LNCaP clone FGC (cell line): ENCODE results near the gene SETD1B.

Source experiments
- DNase-seq: peaks from one replicate; pipeline ENCODE4 v3.0.0-alpha.2; 2011; ENCODE audit warnings: low read depth
- H3K4me3 ChIP-seq: 2 replicates; pipeline ENCODE4 v1.5.1; 2011; ENCODE audit warnings: mild to moderate bottlenecking, low read depth, low read length, control low read depth
- TF ChIP-seq, protein P1 (sequence below): IDR thresholded peaks from 2 replicates; pipeline ENCODE4 v1.5.1; 2012; ENCODE audit warnings: mild to moderate bottlenecking; ENCODE audit not compliant: control insufficient read depth, insufficient read depth; ENCODE audit errors: extremely low read depth

The SETD1B gene

DNA sequence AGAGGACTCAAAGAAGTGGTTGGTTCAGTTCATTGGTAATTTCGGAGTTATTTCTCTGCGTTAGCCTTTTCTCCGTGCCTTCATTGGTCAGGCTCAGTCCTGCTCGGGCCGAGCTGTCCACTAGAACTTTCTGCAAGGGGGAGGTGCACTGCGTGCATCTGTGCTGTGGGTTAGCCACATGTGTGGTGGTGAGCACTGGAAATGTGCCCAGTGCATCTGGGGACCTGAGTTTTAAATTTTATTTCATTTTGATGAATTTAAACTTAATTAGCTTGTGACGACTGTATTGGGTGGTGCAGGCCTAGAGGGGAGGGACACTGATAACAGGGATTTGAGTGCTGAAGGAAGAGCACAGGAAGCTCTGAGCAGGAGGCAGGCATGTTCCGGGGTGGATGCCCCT is 24.5 kb downstream of the SETD1B start:
- DNase-seq = no peak
- H3K4me3 ChIP-seq = no peak overlapping the region
- TF ChIP-seq, protein P1, sequence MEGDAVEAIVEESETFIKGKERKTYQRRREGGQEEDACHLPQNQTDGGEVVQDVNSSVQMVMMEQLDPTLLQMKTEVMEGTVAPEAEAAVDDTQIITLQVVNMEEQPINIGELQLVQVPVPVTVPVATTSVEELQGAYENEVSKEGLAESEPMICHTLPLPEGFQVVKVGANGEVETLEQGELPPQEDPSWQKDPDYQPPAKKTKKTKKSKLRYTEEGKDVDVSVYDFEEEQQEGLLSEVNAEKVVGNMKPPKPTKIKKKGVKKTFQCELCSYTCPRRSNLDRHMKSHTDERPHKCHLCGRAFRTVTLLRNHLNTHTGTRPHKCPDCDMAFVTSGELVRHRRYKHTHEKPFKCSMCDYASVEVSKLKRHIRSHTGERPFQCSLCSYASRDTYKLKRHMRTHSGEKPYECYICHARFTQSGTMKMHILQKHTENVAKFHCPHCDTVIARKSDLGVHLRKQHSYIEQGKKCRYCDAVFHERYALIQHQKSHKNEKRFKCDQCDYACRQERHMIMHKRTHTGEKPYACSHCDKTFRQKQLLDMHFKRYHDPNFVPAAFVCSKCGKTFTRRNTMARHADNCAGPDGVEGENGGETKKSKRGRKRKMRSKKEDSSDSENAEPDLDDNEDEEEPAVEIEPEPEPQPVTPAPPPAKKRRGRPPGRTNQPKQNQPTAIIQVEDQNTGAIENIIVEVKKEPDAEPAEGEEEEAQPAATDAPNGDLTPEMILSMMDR = no peak

DNA sequence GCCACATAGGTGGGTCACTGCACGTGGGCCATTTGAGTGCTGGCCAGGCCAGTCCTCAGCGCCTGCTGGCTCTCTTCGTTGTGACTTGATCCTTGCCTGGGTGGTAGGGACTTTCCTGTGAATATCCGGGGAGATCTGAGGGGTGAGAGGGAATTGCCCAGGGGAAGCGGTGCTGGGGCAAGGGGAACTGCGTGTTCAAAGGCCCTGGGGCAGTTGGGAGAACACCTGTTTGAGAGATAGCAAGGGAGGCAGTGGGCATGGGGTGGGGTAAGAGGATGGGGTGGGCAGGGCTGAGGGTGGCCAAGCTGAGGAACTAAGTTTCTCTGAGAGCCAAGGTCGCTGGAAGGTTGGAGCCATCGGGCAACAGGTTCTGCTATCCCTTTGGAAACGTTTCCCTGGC is 25.0 kb downstream of the SETD1B start:
- H3K4me3 ChIP-seq = no peak overlapping the region
- TF ChIP-seq, protein P1 = no peak
- no peak for DNase-seq

DNA sequence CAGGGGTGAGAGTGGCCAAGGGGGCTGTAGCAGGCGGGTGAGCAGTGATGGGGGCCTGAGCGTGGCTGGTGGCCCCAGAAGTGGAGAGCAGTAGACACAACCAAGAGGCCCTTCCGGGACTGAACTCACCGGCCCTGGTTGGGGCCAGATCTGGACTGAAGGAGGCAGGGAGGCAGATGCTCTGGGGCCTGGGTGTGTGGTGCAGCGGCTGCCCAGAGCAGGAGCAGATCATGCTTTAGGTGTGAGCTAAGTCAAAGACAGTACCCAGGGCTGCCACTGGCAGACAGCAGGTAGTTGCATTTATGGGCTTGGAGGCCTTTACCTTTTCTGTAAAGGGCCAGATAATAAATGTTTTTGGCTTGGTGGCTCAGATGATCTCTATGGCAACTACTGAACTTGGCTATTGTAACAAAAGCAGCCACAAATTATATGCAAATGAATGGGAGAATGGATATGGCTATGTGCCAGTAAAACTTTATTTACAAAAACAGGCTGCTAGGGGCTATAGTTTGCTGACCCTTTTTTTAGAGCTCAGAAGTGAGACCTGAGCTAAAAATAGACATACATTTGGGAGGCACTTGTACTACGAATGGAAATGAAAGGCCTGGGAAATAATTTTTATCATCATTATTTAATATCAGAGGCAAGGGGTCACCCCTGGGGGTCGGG is 25.6 kb downstream of the SETD1B start:
- no peak for DNase-seq
- TF ChIP-seq, protein P1 = no peak

DNA sequence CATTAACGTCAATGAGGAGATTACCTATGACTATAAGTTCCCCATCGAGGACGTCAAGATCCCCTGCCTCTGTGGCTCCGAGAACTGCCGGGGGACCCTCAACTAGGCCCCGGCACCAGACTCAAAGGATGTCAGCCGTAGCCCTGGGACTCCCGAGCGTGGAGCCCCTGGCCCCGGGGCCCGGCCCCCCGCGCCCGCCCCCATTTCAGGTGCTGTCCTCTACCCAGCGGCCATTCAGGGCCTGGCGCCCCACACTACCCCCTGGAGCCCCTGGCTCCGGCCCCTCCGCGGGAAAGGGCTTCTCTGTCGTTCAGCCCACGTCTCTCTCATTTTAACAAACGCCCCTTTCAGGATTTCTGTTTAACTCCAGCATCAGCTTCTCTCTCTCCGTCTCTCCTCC is 26.3 kb downstream of the SETD1B start:
- H3K4me3 ChIP-seq = no peak overlapping the region
- DNase-seq = no peak
- TF ChIP-seq, protein P1 = no peak

More for the DNA sequence above, 25.6 kb downstream of the SETD1B start:
- no peak overlapping the region for H3K4me3 ChIP-seq

DNA sequence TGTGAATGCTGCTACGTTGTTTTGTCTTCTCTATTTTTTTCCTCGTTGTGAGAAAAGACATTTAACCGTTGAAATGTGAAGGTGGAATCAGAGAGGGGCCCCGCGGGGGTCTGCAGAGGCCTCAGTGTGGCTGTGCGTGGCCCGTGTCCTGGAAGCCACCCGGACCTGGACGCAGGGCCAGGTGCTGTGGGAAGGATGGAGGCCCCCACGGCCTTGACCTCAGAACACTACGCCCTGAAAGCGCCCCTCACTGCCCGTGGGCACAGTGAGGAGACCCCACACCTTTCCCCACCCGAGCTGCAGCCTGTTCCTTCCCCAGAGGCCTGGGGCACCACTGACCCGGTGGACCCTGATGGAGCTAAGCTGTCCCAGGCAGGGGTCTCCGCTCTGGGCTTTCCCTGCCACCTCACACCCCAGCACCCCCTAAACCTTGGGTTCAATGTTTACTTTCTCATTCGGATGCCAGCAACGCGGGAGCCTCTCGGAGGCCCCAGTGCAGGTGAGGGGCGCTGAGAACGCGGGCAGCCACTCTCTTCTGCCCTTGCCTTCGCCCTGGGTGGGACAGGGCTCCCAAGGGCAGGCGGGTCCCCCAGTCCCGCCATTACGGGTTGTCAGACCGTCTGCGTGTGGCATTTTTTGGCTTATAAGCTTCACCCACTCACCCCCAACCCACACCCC is 26.9 kb downstream of the SETD1B start:
- DNase-seq = no peak
- TF ChIP-seq, protein P1 = no peak
- H3K4me3 ChIP-seq = no peak overlapping the region

DNA sequence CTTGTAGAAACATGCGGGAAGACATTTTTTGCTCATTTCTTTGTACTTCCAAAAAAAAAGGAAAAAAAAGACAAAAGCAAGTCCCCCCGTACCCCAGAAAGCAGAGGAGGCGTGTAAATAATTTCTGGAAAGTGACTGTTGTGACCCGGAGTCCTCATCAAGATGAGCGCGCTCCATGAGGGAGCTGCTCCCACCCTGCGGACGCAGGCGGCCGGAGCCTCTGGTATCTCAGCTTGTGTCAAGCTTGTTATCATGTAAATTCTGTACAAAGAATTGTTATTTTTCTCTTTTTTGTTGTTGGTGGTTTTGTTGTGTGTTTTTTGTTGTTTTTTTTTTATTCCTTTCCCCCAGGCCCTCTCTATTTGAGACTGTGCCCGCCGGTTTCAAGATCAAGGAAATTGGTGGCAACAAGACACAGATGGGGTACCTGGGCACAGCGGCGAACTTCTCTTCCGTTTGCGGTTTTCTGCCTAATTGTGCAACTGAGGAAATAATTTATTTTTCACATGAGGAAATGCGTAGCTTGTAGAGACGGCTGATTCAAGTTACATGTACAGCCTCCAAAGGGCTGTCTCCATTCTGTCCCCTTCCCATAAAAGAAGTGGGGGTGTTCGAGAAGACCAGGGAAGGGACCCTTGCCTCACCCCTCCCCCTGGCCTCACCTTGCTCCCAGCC is 27.9 kb downstream of the SETD1B start:
- no peak for DNase-seq
- TF ChIP-seq, protein P1 = no peak
- no peak overlapping the region for H3K4me3 ChIP-seq
